Measurements from ENCODE around the gene TRAF2. TPM values are rescaled to one million over a fixed set of nuclear protein-coding genes. Genes with fewer than 3 reads are reported as not detected.
"Not testable (repeated sequence)": the region's sequence is repeated elsewhere in the genome, so short reads cannot be mapped to it uniquely, and the experiment has no call there.

Gene TRAF2
- total and polyA plus RNA-seq, 10 donors = 13.6 to 49.7 (median 24.3) TPM

GRCh38 chr9:136876476-136876875 is 9.8 kb upstream of the TRAF2 start:
- no peak for DNase-seq
- TF ChIP-seq POLR2AphosphoS5 (IDR thresholded peaks at IDR 0.05) = no peak
- TF ChIP-seq POLR2A (IDR thresholded peaks at IDR 0.05) = no peak
- no peak for TF ChIP-seq CTCF (IDR thresholded peaks at IDR 0.05 in 8 of 11, conservative IDR thresholded peaks at IDR 0.05 in 3 of 11)
- Histone ChIP-seq H3K27me3 (replicated peaks in 1 of 7) (no peaks in the 10 kb centered on the region), H3K9me3 (peaks cover 0 to 13% (median 8%) of the 10 kb centered on the region in 8 donors), H3K4me1 (peaks cover 2 to 10% (median 3%) of the 10 kb centered on the region in 6 donors), H3K4me3 (no peak overlapping the region), H3K36me3 (no peaks in the 10 kb centered on the region), H3K27ac (no peak overlapping the region)
- WGBS, 5 donors = 82 to 91% (median 87%) methylated on average over 4 to 5 of the region's 5 CpGs
- intact Hi-C loops (cut with DNase I; ENCODE audit: low total_unique reads) = no loop called here

- TF ChIP-seq POLR2AphosphoS5 (IDR thresholded peaks at IDR 0.05) (no peak), CTCF (IDR thresholded peaks at IDR 0.05 in 8 of 11, conservative IDR thresholded peaks at IDR 0.05 in 3 of 11) (no peak), POLR2A (IDR thresholded peaks at IDR 0.05) (no peak)
- no peak overlapping the region for H3K4me3 ChIP-seq
- no peaks in the 10 kb centered on the region for H3K36me3 ChIP-seq
- 75 to 88% (median 81%) methylated on average over 11 of the region's 11 CpGs for WGBS, 5 donors
- peaks cover 24 to 49% (median 34%) of the 10 kb centered on the region in 6 donors for H3K4me1 ChIP-seq
- H3K27me3 ChIP-seq (replicated peaks in 1 of 7) = no peaks in the 10 kb centered on the region
- peak; percentile 64 for DNase-seq
- no peak overlapping the region for H3K27ac ChIP-seq
- intact Hi-C loops (cut with DNase I; ENCODE audit: low total_unique reads) = loop anchor here (10.0 kb wide), 1 partner anchor 64 kb away; the partner anchor contains the start of genes C8G and FBXW5
- H3K9me3 ChIP-seq = no peaks in the 10 kb centered on the region
Observed at GRCh38 chr9:136880651-136881050, 5.7 kb upstream of the TRAF2 start.

- Histone ChIP-seq H3K27ac (peak overlapping the region; percentile 69 to 89 (median 81)), H3K9me3 (no peaks in the 10 kb centered on the region), H3K27me3 (replicated peaks in 1 of 7) (no peaks in the 10 kb centered on the region), H3K4me3 (peak overlapping the region; percentile 29 to 71 (median 40)), H3K4me1 (peaks cover 25 to 54% (median 36%) of the 10 kb centered on the region in 6 donors), H3K36me3 (no peaks in the 10 kb centered on the region)
- DNase-seq = peak; percentile 85
- intact Hi-C loops (cut with DNase I; ENCODE audit: low total_unique reads) = loop anchor here (10.0 kb wide), 1 partner anchor 63 kb away; the partner anchor contains the start of genes C8G and FBXW5
- WGBS, 5 donors = 2 to 11% (median 5%) methylated on average over 7 to 9 of the region's 9 CpGs
- TF ChIP-seq CTCF (IDR thresholded peaks at IDR 0.05 in 8 of 11, conservative IDR thresholded peaks at IDR 0.05 in 3 of 11) (no peak), POLR2AphosphoS5 (IDR thresholded peaks at IDR 0.05) (peak; percentile 37 to 68 (median 53)), POLR2A (IDR thresholded peaks at IDR 0.05) (no peak)
Observed at GRCh38 chr9:136881691-136882108, 4.6 kb upstream of the TRAF2 start.

GRCh38 chr9:136882109-136882946 is 4.0 kb upstream of the TRAF2 start:
- H3K27ac ChIP-seq = peak overlapping the region; percentile 69 to 89 (median 81)
- intact Hi-C loops (cut with DNase I; ENCODE audit: low total_unique reads) = loop anchor here (10.0 kb wide), 1 partner anchor 62 kb away; the partner anchor contains the start of genes C8G and FBXW5
- H3K4me1 ChIP-seq = peaks cover 25 to 60% (median 41%) of the 10 kb centered on the region in 6 donors
- H3K27me3 ChIP-seq (replicated peaks in 1 of 7) = no peaks in the 10 kb centered on the region
- peak; percentile 89 for DNase-seq
- peak overlapping the region; percentile 29 to 71 (median 40) for H3K4me3 ChIP-seq
- TF ChIP-seq POLR2AphosphoS5 (IDR thresholded peaks at IDR 0.05) (peak; percentile 57 to 72 (median 68)), POLR2A (IDR thresholded peaks at IDR 0.05) (no peak), CTCF (IDR thresholded peaks at IDR 0.05 in 8 of 11, conservative IDR thresholded peaks at IDR 0.05 in 3 of 11) (peak in 3 of 11 experiments; percentile 4 to 33 (median 19))
- WGBS, 5 donors = 8 to 38% (median 28%) methylated on average over 15 to 19 of the region's 19 CpGs
- H3K9me3 ChIP-seq = no peaks in the 10 kb centered on the region
- no peaks in the 10 kb centered on the region for H3K36me3 ChIP-seq

GRCh38 chr9:136882947-136883283 is 3.4 kb upstream of the TRAF2 start:
- H3K4me3 ChIP-seq = peak overlapping the region in 1 of 8 donors; percentile 71
- intact Hi-C loops (cut with DNase I; ENCODE audit: low total_unique reads) = loop anchor here (10.0 kb wide), 1 partner anchor 62 kb away; the partner anchor contains the start of genes C8G and FBXW5
- peak overlapping the region; percentile 69 to 89 (median 81) for H3K27ac ChIP-seq
- not testable (repeated sequence) for H3K9me3 ChIP-seq; DNase-seq; H3K36me3 ChIP-seq; H3K27me3 ChIP-seq (replicated peaks in 1 of 7)
- WGBS, 5 donors = 72 to 84% (median 76%) methylated on average over 9 of the region's 9 CpGs
- H3K4me1 ChIP-seq = peaks cover 28 to 66% (median 47%) of the 10 kb centered on the region in 6 donors

- H3K36me3 ChIP-seq; H3K9me3 ChIP-seq; DNase-seq; H3K4me3 ChIP-seq; H3K27me3 ChIP-seq (replicated peaks in 1 of 7): not testable (repeated sequence)
- 83 to 95% (median 88%) methylated on average over 10 of the region's 10 CpGs for WGBS, 5 donors
- intact Hi-C loops (cut with DNase I; ENCODE audit: low total_unique reads) = loop anchor here (10.0 kb wide), 1 partner anchor 61 kb away; the partner anchor contains the start of genes C8G and FBXW5
- Histone ChIP-seq H3K27ac (peak overlapping the region in 2 of 8 donors; percentile 77 to 87), H3K4me1 (peaks cover 33 to 74% (median 54%) of the 10 kb centered on the region in 6 donors)
Observed at GRCh38 chr9:136883670-136884069, 2.6 kb upstream of the TRAF2 start.

All from spleen (tissue), 11 donors.